ENCODE measurements around the gene RBP5.

The RBP5 gene

GRCh38 chr12:7091660-7092228 lies 36.9 kb downstream of the RBP5 start:
- DNase-seq: no peak
- intact Hi-C loops (cut with DNase I): loop anchor here (10.0 kb wide), 1 partner anchor 77 kb away; the partner anchor contains the start of gene LPCAT3

GRCh38 chr12:7091171-7091570 lies 37.5 kb downstream of the RBP5 start:
- intact Hi-C loops (cut with DNase I): loop anchor here (10.0 kb wide), 1 partner anchor 76 kb away; the partner anchor contains the start of gene LPCAT3
- DNase-seq: no peak

GRCh38 chr12:7090222-7090998 lies 38.3 kb downstream of the RBP5 start:
- no peak for DNase-seq
- intact Hi-C loops (cut with DNase I): loop anchor here (10.0 kb wide), 1 partner anchor 76 kb away; the partner anchor contains the start of gene LPCAT3

- no peak for DNase-seq
- intact Hi-C loops (cut with DNase I): no loop called here
These were observed 39.4 kb downstream of the RBP5 start for GRCh38 chr12:7089196-7089871.

- intact Hi-C loops (cut with DNase I): no loop called here
- DNase-seq: no peak
These were observed 45.6 kb downstream of the RBP5 start for GRCh38 chr12:7083125-7083524.

GRCh38 chr12:7081037-7081436 lies 47.7 kb downstream of the RBP5 start:
- intact Hi-C loops (cut with DNase I): no loop called here
- DNase-seq: no peak

- no peak for DNase-seq
- intact Hi-C loops (cut with DNase I): no loop called here
These were observed 48.9 kb downstream of the RBP5 start for GRCh38 chr12:7079826-7080125.

GRCh38 chr12:7078163-7078562 lies 50.5 kb downstream of the RBP5 start:
- no peak for DNase-seq
- intact Hi-C loops (cut with DNase I): no loop called here

- intact Hi-C loops (cut with DNase I): no loop called here
- DNase-seq: no peak
These were observed 52.2 kb downstream of the RBP5 start for GRCh38 chr12:7076493-7076892.

- intact Hi-C loops (cut with DNase I): no loop called here
These were observed 52.8 kb downstream of the RBP5 start for GRCh38 chr12:7075939-7076338.

GRCh38 chr12:7075518-7075917 lies 53.2 kb downstream of the RBP5 start:
- DNase-seq: no peak
- intact Hi-C loops (cut with DNase I): no loop called here

More at GRCh38 chr12:7075939-7076338, 52.8 kb downstream of the RBP5 start:
- no peak for DNase-seq

- DNase-seq: no peak
- intact Hi-C loops (cut with DNase I): no loop called here
These were observed 54.7 kb downstream of the RBP5 start for GRCh38 chr12:7073946-7074345.

All from head of caudate nucleus (tissue), 42 donors.